DLD1 (cell line): ENCODE results near the gene GFOD2.

ENCODE experiments used
- in situ Hi-C: cut with HindIII; loops from 2 replicates; pipeline ENCODE4 v1.10.0; 2017; ENCODE audit warnings: low sequenced_read_pairs

GFOD2 gene

DNA sequence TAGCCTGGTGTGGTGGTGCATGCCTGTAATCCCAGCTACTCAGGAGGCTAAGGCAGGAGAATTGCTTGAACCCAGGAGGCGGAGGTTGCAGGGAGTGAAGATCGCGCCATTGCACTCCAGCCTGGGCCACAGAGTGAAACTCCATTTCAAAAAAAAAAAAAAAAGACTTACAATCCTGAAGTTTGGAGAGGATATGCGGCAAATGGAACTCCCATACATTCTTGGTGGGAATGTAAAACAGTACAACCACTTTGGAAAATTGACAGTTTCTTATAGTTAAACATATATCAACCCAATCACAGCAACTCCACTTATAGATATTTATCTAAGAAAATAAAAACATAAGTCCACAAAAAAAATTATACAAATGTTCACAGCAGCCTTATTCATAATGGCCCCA is 11.9 kb downstream of the GFOD2 start:
- in situ Hi-C loops = no loop called here

GRCh38 chr16:67704110-67704509 is 15.0 kb downstream of the GFOD2 start:
- in situ Hi-C loops = no loop called here

DNA sequence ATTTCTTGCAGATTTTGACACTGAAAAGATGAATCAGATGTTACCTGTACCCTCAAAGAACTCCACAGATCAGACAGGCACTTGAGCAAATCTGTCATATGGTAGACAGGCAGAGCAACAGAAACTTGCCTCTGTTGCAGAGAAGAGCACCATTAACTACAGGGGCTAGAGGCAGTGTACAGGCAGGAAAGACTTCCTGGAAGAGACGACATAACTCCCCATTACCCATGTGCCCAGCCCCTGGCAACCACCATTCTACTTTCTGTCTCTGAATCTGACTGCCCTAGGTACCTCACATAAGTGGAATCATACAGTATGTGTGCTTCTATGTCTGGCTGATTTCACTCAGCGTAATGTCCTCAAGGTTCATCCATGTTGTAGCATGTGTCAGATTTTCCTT is 15.5 kb downstream of the GFOD2 start:
- in situ Hi-C loops = no loop called here

DNA sequence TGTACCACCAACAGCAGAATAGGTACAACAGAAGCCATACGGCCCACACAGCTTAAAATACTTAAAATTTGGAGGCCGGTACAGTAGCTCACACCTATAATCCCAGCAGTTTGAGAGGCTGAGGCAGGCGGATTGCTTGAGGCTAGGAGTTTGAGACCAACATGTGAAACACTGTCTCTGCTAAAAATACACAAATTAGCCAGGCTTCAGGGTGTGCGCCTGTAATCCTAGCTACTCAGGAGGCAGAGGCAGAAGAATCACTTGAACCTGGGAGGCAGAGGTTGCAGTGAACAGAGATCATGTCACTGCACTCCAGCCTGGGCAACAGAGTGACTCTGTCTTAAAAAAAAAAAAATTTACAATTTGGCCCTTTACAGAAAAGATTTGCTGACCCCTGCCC is 17.0 kb downstream of the GFOD2 start:
- in situ Hi-C loops = no loop called here

GRCh38 chr16:67701420-67701819 is 17.7 kb downstream of the GFOD2 start:
- in situ Hi-C loops = no loop called here

- in situ Hi-C loops = loop anchor here (25.0 kb wide), 1 partner anchor 112 kb away; no protein-coding TSS in a partner anchor
Observed at GRCh38 chr16:67699265-67699664, 19.9 kb downstream of the GFOD2 start.

DNA sequence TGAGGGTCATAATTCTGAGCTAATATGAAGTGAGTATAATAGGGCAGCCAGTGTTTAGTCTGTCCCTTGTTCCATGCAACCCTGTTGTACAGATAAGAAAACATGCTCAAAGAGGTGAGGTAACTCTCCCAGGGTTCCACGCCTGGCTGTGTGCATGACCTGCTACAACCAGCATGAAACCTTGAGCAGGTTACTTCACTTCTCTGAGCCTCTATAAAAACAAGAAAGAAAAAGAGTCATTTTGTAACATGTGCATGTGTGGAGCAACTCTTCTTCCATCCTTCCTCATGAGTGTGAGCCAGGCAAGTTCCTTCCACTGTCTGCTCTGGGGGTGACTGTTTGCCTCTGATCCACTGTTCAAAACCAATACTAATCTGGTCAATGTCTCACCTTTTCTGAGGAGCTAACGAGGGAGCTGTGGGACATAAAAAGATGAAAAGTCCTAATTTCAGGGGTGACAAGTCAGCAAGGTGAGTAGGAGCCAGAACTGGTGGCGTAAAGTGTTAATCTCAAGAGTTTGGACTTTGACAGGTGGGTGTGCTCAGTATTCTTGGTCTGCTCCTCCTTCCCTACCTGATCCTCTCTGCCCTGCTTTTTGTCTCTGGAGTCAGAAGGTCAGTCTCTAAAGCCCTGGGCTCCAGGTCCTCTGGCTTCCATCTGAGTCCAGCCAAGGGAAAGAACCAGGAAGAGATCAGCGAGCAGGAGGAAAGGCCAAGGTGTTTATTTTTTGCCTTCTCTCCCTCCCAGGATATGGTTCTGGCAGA is 21.5 kb downstream of the GFOD2 start:
- in situ Hi-C loops = loop anchor here (25.0 kb wide), 1 partner anchor 110 kb away; no protein-coding TSS in a partner anchor

DNA sequence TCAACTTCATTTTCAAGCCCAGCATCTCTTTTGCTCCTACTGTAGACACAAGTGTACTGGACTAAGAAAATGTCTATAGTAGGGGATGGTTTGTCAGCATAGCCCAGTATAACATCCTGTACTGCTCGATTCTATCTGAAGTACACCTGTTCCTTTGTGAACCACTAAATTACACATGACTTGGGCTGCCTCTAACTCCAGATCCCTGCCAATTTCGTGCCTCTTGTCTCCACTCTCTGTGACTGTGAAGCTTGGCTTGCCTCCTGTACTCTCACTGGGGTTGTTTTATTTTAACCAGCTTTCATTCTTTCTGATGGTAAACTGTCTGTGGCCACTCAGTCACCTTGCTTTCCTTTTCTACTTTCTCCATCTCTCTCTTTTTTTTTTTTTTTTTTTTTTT is 24.5 kb downstream of the GFOD2 start:
- in situ Hi-C loops = loop anchor here (25.0 kb wide), 1 partner anchor 107 kb away; no protein-coding TSS in a partner anchor

DNA sequence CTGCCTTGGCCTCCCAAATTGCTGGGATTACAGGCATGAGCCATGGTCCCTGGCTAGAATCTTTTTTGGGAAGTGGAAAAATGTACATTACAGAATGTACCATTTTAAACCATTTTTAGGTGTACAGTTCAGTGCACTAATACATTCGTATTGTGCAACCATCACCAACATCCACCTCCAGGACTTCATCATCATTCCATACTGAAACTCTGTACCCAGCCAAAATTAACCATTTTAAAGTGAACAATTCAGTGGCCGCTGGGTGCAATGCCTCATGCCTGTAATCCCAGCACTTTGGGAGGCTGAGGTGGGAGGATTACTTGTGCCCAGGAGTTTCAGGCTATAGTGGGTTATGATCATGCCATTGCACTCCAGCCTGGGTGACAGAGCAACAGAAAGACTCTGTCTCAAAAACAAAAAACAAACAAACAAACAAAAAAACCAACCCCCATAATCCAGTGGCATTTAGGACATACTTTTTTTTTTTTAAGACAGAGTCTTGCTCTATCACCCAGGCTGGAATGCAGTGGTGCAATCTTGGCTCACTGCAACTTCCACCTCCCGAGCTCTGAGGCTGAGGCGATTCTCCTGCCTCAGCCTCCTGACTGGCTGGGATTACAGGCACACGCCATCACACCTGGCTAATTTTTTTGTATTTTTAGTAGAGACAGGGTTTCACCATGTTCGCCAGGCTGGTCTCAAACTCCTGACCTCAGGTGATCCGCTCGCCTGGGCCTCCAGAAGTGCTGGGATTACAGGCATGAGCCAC is 25.4 kb downstream of the GFOD2 start:
- in situ Hi-C loops = loop anchor here (25.0 kb wide), 1 partner anchor 106 kb away; no protein-coding TSS in a partner anchor

DNA sequence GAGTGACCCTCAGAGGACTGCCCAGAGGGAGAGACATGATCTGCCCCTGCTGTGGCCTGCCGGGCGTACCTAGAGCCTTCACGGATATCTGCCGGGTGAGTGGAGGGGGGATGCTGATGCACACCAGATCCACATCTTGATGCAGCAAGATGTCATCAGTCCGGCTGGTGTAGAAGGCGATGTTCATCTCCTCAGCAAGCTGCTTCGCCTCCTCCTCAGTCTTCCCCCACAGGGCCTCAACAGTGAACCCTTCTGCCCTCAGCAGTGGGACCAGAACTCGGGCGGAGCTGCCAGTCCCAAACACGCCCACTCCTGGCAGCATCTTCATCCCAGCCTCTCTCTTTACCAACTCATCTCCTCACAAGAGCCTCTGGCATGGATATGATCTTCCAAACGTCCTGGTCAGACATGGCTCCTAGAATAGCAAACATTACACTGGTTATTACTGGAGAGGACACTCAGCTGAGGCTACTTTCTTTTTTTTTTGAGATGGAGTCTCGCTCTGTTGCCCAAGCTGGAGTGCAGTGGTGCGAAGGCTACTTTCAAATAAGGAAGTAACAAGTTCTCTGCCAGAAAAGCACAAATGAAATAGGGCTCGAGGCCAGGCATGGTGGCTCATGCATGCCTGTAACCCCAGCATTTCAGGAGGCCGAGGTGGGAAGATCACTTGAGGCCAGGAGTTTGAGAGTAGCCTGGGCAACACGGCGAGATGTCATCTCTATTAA is 33.6 kb downstream of the GFOD2 start:
- in situ Hi-C loops = loop anchor here (25.0 kb wide), 1 partner anchor 98 kb away; no protein-coding TSS in a partner anchor

GRCh38 chr16:67683767-67684166 is 35.3 kb downstream of the GFOD2 start:
- in situ Hi-C loops = loop anchor here (25.0 kb wide), 1 partner anchor 96 kb away; no protein-coding TSS in a partner anchor

GRCh38 chr16:67679935-67680897 is 38.9 kb downstream of the GFOD2 start:
- in situ Hi-C loops = loop anchor here (25.0 kb wide), 1 partner anchor 93 kb away; no protein-coding TSS in a partner anchor

DNA sequence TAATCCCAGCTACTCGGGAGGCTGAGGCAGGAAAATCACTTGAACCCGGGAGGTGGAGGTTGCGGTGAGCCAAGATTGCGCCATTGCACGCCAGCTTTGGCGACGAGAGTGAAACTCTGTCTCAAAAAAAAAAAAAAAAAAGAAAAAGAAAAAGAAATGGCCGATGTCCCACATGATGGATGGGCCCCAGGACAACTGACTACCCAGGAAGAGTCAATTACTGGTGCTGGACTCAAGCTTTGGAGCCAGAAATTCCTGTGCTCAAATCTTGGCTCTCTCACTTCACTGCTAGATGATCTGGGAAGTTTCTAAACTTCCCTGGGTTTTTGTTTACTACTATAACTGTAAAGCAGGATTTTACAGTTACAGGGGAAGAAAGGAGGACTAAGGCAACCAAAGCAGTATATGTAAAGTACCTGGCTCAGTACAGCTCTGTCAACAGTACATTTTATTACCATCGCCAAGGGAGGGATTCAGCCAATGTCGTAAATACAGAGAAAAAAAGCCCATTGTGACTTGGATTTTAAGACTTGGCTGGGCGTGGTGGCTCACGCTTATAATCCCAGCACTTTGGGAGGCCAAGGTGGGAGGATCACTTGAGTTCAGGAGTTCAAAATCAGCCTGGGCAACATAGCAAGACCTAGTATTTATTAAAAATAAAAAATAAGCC is 40.6 kb downstream of the GFOD2 start:
- in situ Hi-C loops = loop anchor here (25.0 kb wide), 1 partner anchor 91 kb away; no protein-coding TSS in a partner anchor

DNA sequence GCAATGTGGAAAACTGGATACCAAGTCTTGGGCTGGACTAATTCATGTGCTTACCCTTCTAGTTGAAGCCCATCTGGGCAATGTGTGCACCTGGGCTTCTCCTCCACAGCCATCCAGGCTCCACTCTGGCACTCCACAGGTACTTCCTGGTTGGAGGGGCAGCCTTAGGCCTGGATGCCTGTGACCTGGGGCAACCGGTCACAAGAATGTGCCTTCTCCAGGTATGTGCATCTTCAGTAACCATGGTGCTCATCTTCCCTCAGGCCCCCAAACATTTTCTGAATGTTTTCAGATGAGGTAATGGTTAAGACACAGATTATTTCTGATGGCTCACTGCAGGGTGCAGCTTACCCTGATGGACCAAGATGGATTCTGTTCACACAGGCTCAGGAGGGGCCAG is 41.4 kb downstream of the GFOD2 start:
- in situ Hi-C loops = loop anchor here (25.0 kb wide), 1 partner anchor 90 kb away; no protein-coding TSS in a partner anchor

DNA sequence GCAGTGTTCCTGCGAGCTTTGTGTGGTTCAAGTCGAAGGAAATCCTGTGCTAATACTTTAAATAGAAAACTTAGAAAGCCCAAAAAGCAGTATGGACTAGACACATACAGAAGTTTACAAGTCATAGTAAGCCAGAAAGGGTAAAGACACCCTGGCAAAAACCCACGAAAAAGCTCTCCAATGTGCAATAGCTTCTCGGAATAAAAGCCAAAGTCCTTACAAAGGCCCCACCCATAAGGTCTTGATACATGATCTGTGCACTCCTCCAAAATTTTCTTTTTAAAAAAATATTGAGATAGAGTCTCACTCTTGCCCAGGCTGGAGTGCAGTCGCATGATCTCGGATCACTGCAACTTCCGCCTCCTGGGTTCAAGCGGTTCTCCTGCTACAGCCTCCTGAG is 42.2 kb downstream of the GFOD2 start:
- in situ Hi-C loops = loop anchor here (25.0 kb wide), 1 partner anchor 90 kb away; no protein-coding TSS in a partner anchor

GRCh38 chr16:67676516-67676915 is 42.6 kb downstream of the GFOD2 start:
- in situ Hi-C loops = loop anchor here (25.0 kb wide), 1 partner anchor 89 kb away; no protein-coding TSS in a partner anchor

DNA sequence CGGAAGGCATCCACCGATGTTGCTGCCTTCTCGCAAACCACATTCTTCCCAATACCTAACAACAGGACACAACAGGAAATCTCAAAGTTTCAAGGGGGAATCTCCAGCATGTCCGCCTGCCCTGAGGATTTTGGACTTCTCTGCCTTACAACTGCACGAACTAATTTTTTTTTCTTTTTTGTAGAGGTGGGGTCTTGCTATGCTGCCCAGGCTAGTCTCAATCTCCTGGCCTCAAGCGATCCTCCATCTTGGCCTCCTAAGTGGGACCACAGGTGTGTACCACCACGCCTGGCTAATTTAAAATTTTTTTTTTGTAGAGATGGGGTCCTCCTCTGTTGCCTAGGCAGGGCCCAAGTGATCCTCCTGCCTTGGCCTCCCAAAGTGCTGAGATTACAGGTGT is 43.1 kb downstream of the GFOD2 start:
- in situ Hi-C loops = loop anchor here (25.0 kb wide), 1 partner anchor 89 kb away; no protein-coding TSS in a partner anchor

DNA sequence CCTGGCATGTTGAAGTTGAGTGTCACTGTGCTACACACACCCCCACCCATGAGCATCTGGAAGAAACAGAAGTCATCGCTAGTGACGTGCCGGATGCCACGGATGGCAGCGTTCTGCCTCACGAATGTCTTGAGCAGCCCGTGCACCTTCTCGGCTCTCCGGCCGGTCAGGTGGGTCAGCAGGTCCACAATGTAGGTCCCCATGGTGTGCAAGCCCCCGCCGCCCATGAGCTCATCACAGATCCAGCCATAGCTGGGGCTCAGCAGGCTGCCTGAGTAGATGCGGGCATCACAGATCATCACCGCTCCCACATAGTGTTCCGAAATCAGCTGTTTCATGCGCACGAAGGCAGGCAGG is 43.6 kb downstream of the GFOD2 start:
- in situ Hi-C loops = loop anchor here (25.0 kb wide), 1 partner anchor 88 kb away; no protein-coding TSS in a partner anchor
